Kasumi-1 (cell line): ENCODE results near the gene GFRA1.

Experiments used
- DNase-seq, 2 experiments: peaks; one replicate each; lab custom pipeline; 2025; lab: John Stamatoyannopoulos, UW

Gene GFRA1

DNA sequence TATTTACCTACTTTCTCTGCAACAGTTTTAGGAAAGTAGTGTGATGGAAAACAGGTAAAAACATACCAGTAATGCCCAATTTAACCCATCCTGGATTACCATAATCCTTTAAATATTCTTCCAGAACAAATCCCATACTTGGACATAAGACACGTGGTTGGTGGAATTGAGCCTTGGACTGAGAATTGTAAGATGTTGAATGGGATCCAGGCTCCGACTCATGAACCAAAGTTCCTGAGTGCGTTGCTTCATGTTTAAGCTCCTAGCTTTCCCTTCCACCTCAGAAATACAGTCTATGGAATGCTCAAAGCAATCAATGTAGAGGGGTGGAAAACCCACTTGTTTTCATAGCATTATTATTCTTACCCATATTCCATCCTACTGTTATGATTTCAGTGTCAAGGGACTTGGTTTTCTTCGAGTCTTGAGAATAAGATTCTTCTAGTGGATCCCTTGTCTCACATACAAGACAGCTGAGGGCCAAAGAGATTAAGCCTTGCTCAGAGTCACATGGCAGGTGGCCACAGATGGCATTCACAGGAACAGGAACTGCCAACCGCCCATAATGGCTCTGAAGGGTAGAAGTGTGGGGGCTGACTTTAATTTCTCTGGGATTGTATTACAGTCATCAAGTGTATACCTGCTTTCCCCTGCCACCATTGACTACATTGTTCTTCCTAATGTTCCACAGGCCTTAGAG, 171.2 kb downstream of the GFRA1 start:
- no peak for DNase-seq

DNA sequence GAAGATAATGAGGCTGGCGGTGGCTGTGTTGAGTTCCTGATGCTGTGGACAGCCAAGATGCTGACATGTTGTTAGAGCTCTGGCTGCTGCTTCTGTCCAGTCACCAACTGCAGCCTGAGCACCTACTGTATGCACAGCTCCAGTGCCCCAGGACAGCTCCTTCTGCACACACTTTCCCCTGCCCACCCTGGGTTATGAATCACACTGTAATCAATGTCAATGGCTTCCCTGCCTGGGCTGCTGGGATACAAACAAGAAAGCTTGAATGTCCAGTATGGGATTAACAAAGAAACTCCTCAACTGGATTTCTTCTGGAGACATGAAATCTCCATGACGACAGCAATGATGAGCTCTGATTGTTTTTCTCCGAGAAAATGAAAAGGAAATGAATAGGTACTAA, 172.0 kb downstream of the GFRA1 start:
- no peak for DNase-seq

DNA sequence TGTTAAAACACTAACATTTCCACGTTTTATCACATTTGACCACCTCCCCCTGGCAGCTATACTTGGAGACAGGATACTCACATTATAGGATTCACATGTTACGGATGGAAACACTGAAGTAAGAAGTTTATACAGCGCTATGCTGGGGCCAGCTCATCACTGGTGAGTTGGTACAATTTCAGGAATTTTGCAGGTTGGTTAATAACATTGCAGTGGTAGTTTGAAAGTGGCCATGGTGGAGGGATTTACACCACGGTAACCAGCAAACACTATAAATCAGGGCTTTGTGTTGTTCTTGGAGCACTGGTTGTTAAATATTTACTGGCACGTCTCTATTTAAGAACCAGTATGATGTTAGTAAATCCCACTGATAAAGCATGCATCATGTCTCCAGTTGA, 174.0 kb downstream of the GFRA1 start:
- no peak for DNase-seq

DNA sequence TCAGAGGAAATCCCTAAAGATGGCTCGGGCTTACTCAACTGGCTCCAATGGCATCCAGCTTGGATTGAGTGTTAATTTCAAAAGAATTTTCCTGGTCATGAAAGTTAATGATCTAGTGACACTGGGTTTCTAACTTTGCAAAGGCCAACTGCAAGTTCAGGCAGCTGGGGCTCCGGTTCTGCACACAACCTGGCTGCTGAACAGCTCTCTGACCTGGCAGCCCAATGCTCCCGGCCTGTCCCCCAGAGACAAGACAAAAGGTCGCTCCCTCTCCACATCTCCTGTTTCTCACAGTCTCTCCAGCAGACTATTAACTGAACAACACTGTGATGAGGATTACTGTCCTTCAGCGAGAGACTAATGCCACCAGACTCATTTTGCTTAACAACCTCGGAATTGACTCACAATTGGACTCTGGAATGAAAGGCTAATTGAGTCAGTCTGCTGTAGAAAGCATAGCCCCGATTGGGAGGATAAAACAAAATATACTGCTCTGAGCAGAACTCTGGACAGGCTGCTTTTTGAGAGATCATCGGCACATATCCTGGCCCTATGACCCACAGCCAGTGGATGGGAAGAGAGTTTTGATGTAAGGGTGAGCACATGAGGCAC, 174.5 kb downstream of the GFRA1 start:
- no peak for DNase-seq

DNA sequence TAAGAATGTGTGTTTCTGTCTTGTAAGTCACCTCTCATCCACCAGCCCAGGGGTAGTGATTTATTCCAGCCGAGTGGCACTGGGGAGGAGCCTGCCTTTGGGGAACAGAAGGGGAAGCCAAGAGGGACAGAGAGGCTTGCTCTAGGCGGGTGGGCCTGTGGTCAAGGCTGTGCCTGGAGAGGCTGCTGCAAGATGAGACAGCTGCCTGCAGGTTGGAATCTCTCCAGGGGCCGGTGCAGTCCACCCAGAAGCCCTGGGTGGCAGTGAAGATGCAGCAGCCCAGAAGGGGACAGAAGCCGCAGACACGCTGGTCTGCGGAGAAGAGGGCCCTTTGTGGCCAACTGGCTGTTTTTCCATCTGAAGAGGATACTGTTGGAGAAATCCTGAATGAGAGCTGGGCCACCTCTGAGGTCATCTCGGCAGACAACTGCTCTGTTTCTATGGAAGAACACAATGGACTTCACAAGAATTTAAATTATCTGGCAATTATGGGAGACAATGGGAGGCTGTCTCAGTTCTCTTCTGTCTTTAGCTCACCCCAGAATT, 175.7 kb downstream of the GFRA1 start:
- no peak for DNase-seq

DNA sequence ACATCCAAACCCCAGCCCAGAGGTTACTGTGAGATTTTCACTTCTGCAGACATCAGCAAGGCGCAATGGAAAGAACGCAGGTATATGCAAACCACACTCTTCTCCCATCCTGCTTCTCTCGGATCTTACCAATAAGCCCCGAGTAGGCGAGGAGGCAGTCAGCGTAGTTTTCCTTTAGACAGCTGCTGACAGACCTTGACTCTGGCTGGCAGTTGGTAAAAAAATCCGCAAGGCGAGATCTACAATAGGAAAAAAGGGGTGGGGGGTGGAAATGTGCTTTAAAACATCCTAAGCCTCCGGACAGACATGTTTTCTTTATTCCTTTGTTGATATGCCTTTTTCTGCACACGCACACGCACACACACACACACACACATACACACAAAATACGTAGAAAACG, 176.5 kb downstream of the GFRA1 start:
- DNase-seq, result no peak

DNA sequence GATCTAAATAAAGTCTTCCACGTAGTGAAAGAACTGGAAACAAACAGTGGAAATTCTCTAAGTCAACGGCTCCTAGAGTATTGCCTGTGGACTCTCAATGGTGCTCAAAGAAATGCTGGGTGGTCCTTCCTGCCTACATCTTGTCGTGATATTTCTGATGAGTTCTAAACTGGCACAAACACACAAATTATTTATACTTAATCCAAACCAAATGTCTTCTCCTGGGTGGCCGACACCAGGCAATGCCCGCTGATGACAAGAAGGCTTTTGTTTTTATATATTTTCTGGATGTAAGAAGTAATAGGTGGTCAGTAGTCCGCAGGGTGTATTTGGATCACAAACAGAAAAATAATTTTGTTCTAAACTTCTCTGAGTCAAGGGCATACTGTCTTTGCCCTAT, 178.7 kb downstream of the GFRA1 start:
- DNase-seq, result no peak

DNA sequence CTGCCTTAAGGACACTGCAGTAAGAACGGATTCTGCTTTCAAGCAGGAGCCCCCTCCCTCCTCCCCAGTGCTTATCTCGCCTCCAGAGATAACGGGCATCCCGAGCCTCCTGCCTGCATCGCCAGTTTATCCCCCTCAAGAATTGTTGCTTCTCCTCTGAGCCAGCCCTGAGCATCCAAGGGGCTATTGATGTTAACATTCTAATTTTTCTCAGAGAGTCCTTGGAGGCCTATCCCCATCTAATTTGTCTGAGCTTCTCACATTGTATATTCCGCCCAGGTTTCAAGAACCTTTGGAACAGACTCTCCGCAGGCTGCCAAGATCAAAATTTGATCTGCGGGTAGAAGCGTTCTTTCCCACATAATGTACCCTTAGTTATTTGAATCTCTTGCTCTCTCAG, 180.0 kb downstream of the GFRA1 start:
- DNase-seq, result no peak

DNA sequence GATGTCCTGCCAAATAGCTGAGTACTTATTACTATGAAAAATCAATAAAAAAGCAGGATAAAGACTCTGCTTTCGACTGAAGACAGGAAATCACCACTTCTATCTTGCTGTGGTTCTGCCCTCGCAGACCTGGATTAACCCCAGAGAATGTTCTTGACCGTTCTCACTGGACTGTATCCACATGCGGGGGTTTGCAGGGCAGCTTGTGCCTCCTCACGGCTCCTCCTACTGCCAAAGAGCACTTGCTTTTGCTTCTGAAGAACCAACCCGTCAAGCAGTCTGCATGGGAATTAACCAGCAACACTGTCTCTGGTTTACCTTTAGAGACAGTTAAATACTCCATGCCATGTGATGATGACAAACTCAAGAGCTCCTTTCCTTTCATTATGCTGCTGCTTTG, 184.0 kb downstream of the GFRA1 start:
- no peak for DNase-seq

DNA sequence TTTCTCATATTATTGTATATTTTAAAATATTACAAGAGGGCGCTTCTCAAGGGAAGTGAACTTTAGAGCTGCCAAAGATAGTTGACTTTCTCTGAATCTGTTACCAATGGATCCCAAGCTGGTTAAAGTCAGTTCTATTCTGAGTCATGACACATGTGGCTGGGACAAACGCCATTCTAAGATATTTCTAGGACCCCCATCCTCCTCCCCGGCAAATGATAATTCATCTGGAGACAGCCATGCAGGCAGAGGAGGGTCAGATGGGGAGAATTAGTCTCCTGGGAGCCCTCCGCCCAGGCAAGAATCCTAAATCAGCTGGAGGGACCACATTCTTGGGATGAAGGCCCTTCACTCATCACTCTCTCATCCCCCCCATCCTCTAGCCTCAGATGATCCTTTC, 187.7 kb downstream of the GFRA1 start:
- DNase-seq, result no peak

DNA sequence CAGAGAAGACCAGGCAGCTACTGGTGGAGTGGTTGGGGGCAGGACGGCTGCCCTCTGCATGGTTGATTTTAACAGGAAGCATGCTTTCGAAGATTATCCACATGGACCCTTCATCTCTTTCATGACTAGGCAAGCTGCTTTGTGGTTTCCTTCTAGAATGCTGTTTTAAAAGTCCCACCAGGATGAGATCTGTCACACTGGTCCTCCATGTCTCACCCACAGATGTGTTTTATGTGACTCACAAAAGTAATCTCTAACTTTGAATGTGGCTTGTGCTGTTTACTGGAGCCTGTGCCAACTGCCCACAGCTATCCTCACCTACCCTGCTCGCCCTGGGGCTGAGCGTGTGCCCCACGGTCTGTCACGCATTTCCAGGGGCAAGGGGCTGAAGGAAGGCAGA, 188.8 kb downstream of the GFRA1 start:
- no peak for DNase-seq

DNA sequence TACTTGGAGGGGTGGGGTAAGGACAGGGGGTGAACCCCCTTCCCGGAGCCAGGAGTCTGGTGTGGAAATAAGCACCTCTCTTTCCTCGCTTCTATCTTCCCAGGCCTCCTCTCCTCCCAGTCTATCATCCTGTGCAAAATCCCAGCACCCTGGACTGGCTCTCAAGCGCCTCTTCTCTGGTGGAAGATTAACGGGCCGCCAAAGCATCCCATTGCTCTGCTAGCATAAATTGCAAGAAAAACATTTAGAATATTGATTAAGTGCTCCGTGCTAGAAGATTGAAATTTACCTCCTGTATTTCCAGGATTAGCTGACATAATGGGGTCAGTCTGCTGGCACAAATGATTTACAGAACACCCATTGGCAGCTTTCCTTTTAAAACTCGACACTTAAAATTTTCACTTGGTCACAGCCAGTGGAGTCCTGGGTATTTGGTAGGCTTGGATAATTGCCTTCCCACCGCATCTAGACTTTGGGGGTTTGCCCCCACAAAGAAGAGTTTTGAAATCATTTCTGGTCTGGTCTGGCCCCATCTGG, 189.7 kb downstream of the GFRA1 start:
- no peak for DNase-seq

DNA sequence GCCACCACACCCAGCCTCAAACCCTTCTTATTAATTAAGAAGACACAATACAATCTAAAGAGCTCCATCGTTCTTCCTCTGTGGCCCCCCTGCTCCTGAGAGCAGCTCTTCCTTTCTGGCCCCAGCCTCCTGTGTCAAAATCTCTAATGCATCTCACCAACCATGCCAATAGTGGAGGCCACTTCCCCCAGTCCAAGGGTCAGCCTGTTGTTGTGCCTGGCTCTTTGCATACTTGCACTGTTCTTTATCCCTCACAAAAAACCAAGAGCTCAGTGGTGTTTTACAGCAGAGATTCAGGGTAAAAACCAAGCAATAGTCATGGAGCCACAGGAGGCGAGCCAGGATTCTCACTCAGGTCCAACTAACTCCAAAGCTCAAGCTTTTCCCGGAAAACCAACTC, 190.2 kb downstream of the GFRA1 start:
- DNase-seq, result no peak

DNA sequence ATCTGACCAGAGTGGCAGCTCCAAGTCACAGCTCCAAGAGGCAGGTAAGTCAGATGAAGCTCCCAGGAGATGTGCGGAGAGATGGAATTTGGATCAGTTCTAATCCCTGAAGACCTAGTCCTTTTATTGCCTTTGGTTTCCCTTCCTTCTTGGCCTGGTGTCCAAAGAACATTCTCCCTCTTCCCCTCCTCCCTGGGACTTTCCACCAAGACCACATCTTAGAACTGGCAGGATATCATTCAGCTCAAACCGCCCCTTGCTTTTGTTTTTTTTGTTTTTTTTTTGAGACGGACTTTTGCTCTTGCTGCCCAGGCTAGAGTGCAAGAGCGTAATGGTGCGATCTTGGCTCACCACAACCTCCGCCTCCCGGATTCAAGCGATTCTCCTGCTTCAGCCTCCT, 190.8 kb downstream of the GFRA1 start:
- DNase-seq, result no peak

DNA sequence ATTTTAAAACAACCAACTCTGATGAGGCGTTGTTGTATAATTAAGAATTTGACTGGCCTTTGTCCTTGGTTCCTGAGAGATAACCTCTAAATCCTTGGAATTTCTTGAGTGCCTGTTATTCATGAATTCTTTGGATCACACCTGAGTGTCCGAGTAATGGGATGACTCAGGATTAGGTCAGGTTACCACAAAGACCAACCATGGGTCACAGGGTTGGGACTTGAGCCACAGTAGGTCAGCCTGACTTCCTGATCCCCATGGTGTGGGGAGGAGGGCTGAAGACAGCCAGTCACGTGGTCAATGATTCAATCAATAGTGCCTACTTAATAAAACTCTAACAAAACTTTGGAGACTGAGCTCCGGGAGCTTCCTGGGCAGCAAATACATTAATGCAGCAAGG, 192.5 kb downstream of the GFRA1 start:
- DNase-seq, result no peak

DNA sequence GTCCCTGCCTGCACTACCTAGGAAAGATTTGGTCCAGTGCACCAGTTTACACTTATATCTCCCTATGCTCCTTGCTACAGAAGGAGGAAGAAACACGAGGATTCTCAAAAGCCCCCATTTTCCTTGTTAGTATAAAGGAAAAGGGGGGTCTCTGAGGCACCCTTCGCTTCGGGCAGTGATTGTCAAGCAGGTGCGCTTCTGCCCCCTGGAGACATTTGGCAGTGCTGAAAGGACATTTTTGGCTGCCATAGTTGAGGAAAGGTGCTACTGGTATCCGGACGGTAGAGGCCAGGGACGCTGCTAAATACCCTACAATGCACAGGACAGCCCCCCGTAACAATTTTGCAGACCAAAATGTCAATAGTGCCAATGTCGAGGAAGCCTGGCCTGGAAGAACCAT, 193.7 kb downstream of the GFRA1 start:
- DNase-seq, result no peak

DNA sequence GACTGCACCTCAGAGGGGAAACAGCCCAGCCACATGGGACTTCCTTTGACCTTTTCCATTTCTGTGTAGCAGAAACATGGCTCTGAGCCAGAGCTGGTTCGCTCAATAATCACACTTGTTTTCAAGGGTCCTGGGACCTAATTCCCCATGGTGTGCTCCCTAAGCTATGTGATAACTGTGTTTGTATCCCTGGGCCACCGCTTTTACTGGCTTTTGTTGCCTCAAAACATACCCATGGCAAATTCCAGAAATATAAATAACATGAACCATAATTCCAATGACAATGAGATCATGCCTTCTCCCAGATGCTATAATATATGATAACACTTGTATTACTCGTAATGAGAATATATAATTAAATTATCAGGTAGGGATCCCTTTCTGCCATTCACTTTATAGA, 196.4 kb downstream of the GFRA1 start:
- DNase-seq, result no peak

DNA sequence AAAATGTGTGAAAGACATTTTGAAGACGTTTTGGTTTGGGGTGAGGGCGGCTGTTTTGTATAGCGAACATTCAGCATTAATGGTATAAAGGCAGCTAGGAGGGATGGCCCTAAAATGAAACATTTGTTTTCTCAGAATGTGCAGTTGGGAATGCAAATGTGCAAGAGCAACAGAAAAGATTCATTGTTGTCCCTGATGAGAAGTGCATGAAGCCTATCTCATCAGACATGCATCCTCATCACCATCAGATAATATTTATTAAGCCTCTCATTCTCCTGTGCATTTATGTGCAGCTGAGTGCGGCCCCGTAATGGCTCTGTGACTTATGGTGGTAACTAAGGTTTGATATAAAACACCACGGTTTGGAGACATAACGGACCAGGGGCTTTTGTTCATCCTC, 199.5 kb downstream of the GFRA1 start:
- DNase-seq, result no peak

DNA sequence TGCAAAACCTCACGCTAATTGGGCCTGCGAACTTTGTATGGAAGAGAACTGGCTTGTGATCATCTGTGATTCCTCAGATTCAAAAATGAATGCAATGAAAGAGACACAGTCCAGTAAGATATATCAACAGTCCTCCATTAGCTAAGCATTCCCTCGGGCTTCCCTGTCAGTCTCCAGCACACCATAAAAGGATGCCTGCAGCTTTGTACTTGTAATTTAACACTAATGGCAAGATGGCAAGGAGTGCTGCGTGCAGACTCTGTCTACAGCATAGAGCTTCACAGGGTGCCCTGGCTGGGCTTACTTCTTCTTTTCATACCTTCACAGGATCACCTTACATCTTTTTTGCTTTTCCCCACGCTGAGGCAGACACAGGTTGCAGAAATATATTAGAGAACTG, 200.0 kb downstream of the GFRA1 start:
- DNase-seq, result no peak

DNA sequence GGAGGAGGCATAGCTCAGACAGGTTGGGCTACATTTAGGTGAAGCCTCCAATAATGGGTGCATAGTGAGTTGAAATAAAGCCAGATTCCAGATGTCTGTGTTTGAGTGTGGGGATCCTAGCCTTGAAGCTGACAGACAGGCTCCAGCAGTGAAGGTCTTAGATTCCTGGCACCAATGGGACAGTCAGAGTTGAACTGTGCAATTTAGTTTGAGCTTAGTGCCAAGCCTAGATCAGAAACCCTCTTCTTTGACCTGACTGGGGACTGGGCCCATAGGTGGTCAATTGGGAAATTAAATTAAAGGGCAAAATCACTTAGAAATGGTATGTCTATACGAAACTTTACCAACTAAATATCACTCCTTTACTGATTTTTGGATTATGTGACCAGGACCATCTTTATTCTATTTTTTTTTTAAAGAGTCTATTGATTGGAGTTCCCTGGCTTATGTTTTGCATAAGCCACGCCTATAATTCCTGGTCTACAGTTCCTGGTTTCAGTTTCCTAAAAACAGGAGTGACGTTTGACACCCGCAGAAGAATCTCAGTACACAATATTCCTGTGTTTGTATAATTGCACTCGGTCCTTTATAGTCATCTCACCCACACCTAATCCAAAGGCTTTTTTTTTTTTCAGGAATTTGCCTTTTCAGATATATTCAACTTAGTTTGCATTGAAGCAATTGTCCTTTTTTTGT, 201.4 kb downstream of the GFRA1 start:
- DNase-seq, result no peak

DNA sequence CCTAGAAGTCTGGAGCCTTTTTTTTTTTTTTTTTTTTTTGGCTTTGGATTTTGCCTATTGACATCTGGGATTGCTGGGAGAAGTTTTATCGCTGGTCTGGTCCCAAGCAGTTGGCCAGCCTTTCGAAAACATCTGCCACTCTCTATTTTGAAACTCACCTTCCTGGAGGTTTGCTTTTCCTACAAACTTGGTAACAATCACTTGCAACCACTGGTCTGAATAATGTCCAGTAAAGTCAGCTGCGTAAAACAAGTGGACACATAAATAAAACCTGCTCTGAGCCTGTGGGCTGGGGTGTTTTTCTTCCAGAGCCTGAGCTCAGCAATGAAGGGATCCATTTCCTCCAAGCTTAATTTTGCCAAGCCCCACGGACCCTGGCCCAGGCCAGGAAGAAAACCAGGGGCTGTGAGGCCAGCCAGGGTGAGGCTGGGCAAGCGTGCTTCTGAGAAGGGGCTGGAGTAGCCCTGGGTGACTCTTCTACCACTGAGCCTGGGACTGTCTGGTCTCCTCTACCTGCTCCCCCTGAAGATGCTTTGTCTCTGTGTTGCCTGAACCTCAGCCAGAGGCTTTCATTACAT, 202.2 kb downstream of the GFRA1 start:
- no peak for DNase-seq

DNA sequence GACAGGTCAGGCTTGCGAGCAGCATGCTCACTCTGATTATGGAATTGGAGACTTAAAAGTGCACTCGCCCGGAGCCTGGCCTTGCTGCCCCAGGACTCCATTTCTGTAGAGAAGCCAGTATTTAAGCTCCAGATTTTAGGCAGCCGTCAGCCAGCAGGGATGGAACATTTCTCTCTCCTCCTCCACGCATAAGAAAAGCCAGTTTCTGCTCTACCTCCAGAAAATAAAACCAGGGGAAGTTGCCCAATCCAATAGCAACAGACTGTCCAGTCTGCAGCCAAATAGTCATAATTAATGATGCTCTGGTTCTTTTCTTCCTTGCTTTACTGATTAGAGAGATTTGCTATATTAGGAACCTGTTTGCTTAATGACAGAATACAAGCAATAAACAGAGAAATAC, 203.2 kb downstream of the GFRA1 start:
- no peak for DNase-seq

DNA sequence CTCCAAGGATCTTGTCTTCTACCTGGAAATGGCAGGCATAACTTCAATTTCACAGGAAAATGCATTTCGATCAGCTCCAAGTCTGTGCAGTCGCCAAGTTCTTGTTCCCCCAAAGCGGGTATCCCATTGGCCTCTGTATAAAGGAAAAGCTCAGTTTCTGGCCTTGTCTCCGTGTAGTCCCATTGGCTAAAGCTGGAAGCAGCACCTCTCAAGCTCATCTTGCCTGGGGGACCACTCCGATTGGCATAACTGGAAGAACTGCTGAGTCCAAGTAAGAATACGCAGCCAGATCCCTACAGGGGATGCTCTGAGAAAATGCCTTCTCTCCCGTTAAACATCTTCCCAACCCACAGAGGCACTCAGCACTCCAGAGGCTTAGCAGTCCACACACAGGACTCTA, 205.2 kb downstream of the GFRA1 start:
- no peak for DNase-seq
